Measurements from ENCODE around the gene SLC25A46.
"Not testable (repeated sequence)": the region's sequence is repeated elsewhere in the genome, so short reads cannot be mapped to it uniquely, and the experiment has no call there.

Gene SLC25A46

DNA sequence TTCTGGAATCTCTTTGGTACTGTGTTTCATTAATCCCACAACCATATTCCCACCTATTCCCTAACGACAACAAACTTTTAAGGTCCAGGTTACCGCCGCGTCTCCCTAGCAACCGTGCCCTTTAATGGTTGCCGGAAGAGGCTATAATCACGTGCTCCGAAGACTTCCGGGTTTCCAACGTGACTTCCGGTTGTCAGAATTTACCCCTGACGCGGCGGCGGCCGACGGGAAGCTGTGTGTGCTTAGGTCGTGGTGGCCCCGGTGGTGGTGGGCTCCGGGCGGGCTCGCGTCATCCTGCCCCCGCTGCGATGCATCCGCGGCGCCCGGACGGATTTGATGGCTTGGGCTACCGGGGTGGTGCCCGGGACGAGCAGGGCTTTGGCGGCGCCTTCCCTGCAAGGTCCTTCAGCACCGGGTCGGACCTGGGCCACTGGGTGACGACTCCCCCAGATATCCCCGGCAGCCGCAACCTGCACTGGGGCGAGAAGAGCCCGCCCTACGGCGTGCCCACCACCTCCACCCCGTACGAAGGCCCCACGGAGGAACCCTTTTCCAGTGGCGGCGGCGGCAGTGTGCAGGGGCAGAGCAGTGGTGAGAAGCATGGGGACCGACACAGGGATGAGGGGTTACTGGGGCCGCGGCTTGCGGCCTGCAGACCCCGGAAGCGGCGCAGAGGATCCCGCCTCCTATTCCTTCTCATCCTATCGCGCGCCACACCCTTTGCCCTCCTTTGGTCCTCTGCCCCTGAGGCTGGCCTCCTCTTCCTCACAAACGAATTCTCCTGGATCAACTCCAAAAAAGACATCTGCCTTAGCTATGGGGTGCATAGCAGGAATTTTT lies at the start of gene SLC25A46:
SLC25A46 (plus strand) TSS at position 196 of the 840 bp plus-strand sequence; CDS start at position 309, 113 bp downstream.
- peak; percentile 74 to 77 for DNase-seq

DNA sequence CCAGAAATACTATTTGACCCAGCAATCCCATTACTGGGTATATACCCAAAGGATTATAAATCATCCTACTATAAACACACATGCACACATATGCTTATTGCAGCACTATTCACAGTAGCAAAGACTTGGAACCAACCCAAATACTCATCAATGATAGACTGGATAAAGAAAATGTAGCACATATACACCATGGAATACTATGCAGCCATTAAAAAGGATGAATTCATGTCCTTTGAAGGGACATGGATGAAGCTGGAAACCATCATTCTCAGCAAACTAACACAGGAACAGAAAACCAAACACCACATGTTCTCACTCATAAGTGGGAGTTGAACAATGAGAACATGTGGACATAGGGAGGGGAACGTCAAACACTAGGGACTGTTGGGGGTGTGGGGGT lies 48.2 kb upstream of the SLC25A46 start:
- not testable (repeated sequence) for DNase-seq

DNA sequence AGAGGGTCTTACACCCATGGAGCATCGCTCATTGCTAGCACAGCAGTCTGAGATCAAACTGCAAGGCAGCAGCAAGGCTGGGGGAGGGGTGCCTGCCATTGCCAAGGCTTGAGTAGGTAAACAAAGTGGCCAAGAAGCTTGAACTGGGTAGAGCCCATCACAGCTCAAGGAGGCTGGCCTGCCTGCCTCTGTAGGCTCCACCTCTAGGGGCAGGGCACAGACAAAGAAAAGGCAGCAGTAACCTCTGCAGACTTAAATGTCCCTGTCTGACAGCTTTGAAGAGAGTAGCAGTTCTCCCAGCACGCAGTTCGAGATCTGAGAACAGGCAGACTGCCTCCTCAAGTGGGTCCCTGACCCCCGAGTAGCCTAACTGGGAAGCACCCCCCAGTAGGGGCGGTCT lies 46.1 kb upstream of the SLC25A46 start:
- not testable (repeated sequence) for DNase-seq

GRCh38 chr5:110702300-110702699 lies 36.5 kb upstream of the SLC25A46 start:
- no peak for DNase-seq

DNA sequence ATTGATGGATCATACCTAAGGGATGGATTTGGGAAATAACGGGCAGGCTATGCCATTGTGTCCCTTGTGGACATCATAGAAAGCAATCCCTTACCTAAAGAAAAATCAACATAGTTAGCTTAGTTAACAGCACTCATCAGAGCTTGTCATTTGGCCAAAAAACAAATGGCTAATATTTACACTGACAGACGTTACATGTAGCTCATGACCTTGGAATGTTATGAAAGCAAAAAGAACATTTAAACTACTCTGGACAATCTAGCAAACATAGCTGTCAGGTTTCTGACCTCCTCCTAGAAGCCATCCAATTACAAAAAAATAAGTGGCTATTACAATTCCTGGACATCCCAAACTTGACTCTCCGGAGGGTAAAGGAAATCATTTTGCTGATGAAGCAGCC lies 36.1 kb upstream of the SLC25A46 start:
- DNase-seq: no peak

DNA sequence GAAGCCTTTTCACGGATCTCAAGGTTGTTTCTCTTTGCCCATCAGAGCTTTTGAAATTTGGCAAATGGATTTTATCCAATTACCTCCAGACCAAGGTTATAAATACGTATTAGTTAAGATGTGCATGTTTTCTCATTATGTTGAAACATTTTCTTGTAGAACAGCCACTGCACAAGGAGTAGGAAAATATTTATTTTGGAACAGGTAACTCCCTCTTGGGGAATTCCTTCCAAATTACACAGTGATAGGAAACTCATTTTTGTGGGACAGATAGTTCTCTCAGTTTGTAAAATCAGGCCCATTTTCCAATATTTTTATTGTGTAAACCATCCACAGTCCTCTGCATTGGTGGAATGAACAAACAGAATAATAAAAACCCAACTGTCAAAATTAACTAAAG lies 35.3 kb upstream of the SLC25A46 start:
- DNase-seq: no peak

- no peak for DNase-seq
Measured at GRCh38 chr5:110705349-110705748, 33.5 kb upstream of the SLC25A46 start.

GRCh38 chr5:110707260-110707844 lies 31.5 kb upstream of the SLC25A46 start:
- DNase-seq: no peak

DNA sequence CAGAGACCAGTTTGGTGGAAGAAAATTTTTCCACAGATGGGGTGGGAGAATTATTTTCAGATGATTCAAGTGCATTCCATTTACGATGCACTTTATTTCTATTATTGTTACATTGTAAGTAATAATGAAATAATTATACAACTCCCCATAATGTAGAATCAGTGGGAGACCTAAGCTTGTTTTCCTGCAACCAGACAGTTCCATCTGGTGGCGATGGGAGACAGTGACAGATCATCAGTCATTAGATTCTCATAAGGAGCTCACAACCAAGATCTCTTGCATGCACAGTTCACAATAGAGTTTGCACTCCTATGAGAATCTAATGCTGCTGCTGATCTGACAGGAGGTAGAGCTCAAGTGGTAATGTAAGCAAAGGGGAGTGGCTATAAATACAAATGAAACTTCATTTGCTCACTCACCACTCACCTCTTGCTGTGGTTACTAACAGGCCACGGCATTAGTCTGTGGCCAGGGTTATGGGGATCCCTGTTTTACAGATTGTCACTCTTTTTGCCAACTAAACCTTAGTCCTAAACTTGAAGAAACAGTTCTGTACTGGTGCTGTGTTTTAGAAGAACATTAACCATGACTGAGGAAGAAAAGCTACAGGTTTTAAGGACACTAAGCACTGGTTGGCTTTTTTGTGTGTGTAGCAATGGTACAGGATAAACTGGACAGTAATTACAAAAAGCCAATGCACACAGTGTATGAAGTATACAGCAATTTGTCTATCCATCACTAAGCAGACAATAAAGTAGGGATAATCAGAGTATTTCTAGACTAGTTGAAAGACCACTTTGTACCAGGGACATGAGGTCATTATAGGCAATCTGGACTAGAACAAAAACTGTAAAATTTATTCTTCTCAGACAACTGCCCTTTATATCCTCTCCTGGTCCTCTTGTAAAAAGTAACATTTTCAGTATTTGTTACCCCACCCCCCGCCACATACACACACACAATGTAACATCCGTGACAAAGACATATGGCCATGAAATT lies 22.3 kb upstream of the SLC25A46 start:
- no peak for DNase-seq

DNA sequence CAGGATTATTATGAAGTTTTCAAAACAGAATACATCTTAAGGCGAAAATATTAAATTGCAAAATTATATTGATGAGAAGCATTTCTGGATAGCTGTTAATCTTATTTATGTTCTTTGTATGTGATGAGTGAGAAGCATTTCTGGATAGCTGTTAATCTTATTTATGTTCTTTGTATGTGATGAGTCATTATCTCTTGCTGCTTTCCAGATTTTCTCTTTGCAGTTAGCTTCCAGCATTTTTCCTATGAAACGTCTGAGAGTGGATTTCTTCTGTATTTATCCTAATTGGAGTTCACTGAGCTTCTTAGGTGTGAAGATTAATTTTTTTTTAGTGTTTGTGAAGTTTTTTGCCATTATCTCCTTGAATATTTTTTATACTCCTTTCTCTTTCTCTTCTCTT lies 20.5 kb upstream of the SLC25A46 start:
- no peak for DNase-seq

GRCh38 chr5:110726249-110727024 lies 12.4 kb upstream of the SLC25A46 start, which contains the start of gene TMEM232:
Gene TMEM232 (minus strand): TSS chr5:110726671. CDS start chr5:110667352, 59,319 bp downstream.
- peak in 1 of 2 donors; percentile 57 for DNase-seq

- no peak for DNase-seq
Measured at GRCh38 chr5:110727025-110727314, 11.8 kb upstream of the SLC25A46 start.

DNA sequence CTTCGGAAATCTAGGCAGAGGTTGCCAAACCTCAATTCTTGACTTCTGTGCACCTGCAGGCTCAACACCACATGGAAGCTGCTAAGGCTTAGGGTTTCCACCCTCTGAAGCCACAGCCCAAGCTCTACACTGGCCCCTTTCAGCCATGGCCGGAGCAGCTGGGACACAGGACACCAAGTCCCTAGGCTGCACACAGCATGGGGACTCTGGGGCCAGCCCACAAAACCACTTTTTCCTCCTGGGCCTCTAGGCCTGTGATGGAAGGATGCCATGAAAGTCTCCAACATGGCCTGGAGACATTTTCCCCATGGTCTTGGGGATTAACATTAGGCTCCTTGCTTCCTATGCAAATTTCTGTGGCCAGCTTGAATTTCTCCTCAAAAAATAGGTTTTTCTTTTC lies 7.3 kb upstream of the SLC25A46 start:
- DNase-seq: not testable (repeated sequence)

- no peak for DNase-seq
Measured at GRCh38 chr5:110734101-110734500, 4.7 kb upstream of the SLC25A46 start.

- no peak for DNase-seq
Measured at GRCh38 chr5:110735556-110735955, 3.3 kb upstream of the SLC25A46 start.

DNA sequence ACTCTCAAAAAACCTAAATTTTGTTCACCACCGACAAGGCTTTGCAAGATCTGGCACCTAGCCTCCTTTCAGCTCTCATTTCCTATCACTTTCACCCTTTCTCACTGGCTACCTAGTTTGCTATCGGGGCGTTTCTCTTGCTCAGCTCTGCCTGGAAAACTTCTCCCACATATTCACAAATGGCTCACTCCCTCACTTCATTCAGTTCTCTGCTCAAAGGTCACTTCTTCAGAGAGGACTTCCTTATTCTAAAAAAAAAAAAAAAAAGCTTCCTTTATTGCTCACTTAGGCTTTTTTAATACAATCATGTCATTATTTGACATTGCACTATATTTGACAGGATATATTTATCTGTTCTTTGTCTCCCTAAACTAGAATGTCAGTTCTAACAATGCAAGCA lies 2.1 kb upstream of the SLC25A46 start:
- DNase-seq: no peak

DNA sequence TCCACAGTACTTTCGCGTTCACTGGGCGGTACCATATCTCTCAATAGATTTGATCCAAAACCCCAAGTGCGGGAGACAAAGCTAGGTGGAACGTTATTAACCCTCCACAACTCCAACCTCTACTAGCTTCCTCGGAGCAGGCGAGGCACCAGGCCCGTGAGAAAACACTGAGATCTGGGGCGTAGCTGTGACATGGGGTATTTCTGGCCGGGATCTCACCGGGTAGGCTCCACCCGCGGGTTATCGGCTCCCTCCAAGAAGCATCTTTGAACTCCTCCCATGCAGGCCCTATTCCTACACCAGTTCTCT lies 350 bp upstream of the SLC25A46 start:
- peak in 1 of 2 donors; percentile 74 for DNase-seq

DNA sequence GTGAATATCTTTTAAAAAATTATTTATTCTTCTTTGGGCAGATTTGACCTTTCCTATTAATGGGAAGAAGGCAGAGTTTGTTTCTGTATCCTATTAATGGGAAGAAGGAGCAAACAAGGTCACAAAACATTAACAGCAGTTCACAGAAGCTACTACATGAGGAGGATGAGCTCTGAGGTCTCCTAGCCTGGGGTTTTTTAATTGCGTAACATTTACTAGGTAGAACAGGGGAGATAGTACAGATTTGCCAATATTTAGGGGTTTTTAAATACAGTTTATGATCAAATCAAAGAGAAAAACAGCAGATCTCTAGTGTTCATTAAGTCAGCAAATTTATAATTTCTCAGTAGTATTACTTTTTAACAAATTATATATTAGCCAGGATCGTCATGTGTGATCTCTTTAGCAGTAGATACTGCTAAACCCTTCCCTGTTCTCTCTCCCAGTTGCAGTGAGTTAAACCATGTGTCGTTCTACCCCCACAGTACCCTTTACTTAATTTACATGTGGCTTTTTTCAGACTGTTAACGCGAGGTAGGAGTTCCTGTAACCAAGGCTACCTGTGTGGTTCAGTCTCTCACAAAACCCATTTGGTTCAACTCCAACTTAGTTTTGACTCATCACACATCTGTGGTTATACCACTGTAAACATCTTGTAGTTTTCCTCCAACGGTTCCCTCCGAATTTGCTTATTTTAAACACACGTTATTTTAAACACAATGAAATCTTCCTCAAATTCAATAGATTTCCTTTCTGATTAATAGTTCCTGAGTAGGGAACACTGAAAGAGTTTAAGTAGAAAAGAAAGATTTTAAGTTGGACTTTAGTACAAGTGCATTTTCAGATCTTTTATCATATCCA lies 13.3 kb downstream of the SLC25A46 start:
- no peak for DNase-seq

GRCh38 chr5:110752953-110753352 lies 14.1 kb downstream of the SLC25A46 start:
- DNase-seq: no peak

GRCh38 chr5:110753600-110753999 lies 14.8 kb downstream of the SLC25A46 start:
- DNase-seq: no peak

DNA sequence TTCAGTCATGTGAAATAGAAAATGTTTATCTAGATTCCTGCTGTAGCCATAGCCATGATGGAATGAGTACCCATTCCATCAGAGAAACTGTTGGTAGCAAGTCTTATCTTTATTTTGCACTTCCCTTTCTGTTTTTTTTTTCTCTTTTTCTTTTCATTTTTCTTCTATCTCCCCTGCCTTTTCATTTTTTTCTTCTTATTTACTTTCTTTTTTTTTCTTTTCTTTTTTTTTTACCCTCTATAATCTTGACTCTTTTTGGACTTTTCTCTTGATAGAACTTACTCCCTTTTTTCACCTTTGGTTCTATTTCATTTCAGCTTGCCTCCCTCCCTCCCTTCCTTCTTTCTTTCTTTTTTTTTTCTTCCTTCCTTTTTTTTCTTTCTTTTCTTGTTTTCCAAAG lies 15.4 kb downstream of the SLC25A46 start:
- no peak for DNase-seq
